Measurements from ENCODE around the gene PCNX4. TPM values are rescaled to one million over a fixed set of nuclear protein-coding genes. Genes with fewer than 3 reads are reported as not detected.

The PCNX4 gene
- total RNA-seq, 1 donor = 101 TPM

GRCh38 chr14:60195179-60195810 is 103.6 kb downstream of the PCNX4 start:
- H3K4me1 ChIP-seq (ENCODE audit: insufficient read depth, low read length) = no peaks in the 10 kb centered on the region
- H3K4me2 ChIP-seq (ENCODE audit: insufficient read depth, low read length) = no peak overlapping the region
- H3K27me3 ChIP-seq (ENCODE audit: insufficient read depth, low read length) = no peaks in the 10 kb centered on the region
- TF ChIP-seq, protein P1, sequence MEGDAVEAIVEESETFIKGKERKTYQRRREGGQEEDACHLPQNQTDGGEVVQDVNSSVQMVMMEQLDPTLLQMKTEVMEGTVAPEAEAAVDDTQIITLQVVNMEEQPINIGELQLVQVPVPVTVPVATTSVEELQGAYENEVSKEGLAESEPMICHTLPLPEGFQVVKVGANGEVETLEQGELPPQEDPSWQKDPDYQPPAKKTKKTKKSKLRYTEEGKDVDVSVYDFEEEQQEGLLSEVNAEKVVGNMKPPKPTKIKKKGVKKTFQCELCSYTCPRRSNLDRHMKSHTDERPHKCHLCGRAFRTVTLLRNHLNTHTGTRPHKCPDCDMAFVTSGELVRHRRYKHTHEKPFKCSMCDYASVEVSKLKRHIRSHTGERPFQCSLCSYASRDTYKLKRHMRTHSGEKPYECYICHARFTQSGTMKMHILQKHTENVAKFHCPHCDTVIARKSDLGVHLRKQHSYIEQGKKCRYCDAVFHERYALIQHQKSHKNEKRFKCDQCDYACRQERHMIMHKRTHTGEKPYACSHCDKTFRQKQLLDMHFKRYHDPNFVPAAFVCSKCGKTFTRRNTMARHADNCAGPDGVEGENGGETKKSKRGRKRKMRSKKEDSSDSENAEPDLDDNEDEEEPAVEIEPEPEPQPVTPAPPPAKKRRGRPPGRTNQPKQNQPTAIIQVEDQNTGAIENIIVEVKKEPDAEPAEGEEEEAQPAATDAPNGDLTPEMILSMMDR (IDR thresholded peaks at IDR 0.05; ENCODE audit: extremely low read depth, low read depth, low read length) = peak; percentile 10
- H3K27ac ChIP-seq (ENCODE audit: low read depth, low read length) = no peak overlapping the region
- no peaks in the 10 kb centered on the region for H4K20me1 ChIP-seq (ENCODE audit: insufficient read depth, low read length)
- no peak for DNase-seq (ENCODE audit: insufficient read length, low spot score, missing footprints)
- no peaks in the 10 kb centered on the region for H3K79me2 ChIP-seq (ENCODE audit: insufficient read depth, low read length)
- no peak overlapping the region for H3K4me3 ChIP-seq (ENCODE audit: insufficient read depth, low read length)
- no peak overlapping the region for H2AFZ ChIP-seq (ENCODE audit: low read length)
- no peaks in the 10 kb centered on the region for H3K9me3 ChIP-seq (ENCODE audit: low read depth, low read length)
- H3K36me3 ChIP-seq (ENCODE audit: insufficient read depth, low read length) = no peaks in the 10 kb centered on the region

DNA sequence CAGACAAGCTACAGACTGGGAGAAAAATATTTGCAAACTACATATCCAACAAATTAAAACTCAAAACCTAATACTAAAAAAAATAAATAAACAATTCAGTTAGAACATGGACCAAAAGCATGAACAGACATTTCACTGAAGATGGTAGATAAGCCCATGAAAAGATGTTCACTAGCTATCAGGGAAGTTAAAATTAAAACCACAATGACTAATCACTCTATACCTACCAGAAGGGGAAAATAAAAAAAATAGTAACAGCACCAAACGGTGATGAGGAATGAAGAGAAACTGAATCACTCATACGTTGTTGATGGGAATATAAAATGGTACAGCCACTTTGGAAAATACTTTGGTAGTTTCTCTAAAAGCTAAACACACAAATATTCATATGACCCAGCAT is 104.6 kb downstream of the PCNX4 start:
- no peak overlapping the region for H3K27ac ChIP-seq (ENCODE audit: low read depth, low read length)
- TF ChIP-seq, protein P1 (IDR thresholded peaks at IDR 0.05; ENCODE audit: extremely low read depth, low read depth, low read length) = no peak
- H4K20me1 ChIP-seq (ENCODE audit: insufficient read depth, low read length) = no peaks in the 10 kb centered on the region
- no peaks in the 10 kb centered on the region for H3K36me3 ChIP-seq (ENCODE audit: insufficient read depth, low read length)
- no peak overlapping the region for H2AFZ ChIP-seq (ENCODE audit: low read length)
- no peaks in the 10 kb centered on the region for H3K9me3 ChIP-seq (ENCODE audit: low read depth, low read length)
- no peaks in the 10 kb centered on the region for H3K4me1 ChIP-seq (ENCODE audit: insufficient read depth, low read length)
- H3K4me2 ChIP-seq (ENCODE audit: insufficient read depth, low read length) = no peak overlapping the region
- no peaks in the 10 kb centered on the region for H3K79me2 ChIP-seq (ENCODE audit: insufficient read depth, low read length)
- no peak for DNase-seq (ENCODE audit: insufficient read length, low spot score, missing footprints)
- H3K27me3 ChIP-seq (ENCODE audit: insufficient read depth, low read length) = no peaks in the 10 kb centered on the region
- no peak overlapping the region for H3K4me3 ChIP-seq (ENCODE audit: insufficient read depth, low read length)

- no peaks in the 10 kb centered on the region for H3K79me2 ChIP-seq (ENCODE audit: insufficient read depth, low read length)
- H3K4me1 ChIP-seq (ENCODE audit: insufficient read depth, low read length) = no peaks in the 10 kb centered on the region
- H2AFZ ChIP-seq (ENCODE audit: low read length) = no peak overlapping the region
- no peak for DNase-seq (ENCODE audit: insufficient read length, low spot score, missing footprints)
- H3K36me3 ChIP-seq (ENCODE audit: insufficient read depth, low read length) = no peaks in the 10 kb centered on the region
- no peaks in the 10 kb centered on the region for H4K20me1 ChIP-seq (ENCODE audit: insufficient read depth, low read length)
- H3K27me3 ChIP-seq (ENCODE audit: insufficient read depth, low read length) = no peaks in the 10 kb centered on the region
- H3K9me3 ChIP-seq (ENCODE audit: low read depth, low read length) = no peaks in the 10 kb centered on the region
- no peak overlapping the region for H3K27ac ChIP-seq (ENCODE audit: low read depth, low read length)
- TF ChIP-seq, protein P1 (IDR thresholded peaks at IDR 0.05; ENCODE audit: extremely low read depth, low read depth, low read length) = no peak
- H3K4me3 ChIP-seq (ENCODE audit: insufficient read depth, low read length) = no peak overlapping the region
- H3K4me2 ChIP-seq (ENCODE audit: insufficient read depth, low read length) = no peak overlapping the region
These were observed 106.0 kb downstream of the PCNX4 start for GRCh38 chr14:60197629-60198303.

DNA sequence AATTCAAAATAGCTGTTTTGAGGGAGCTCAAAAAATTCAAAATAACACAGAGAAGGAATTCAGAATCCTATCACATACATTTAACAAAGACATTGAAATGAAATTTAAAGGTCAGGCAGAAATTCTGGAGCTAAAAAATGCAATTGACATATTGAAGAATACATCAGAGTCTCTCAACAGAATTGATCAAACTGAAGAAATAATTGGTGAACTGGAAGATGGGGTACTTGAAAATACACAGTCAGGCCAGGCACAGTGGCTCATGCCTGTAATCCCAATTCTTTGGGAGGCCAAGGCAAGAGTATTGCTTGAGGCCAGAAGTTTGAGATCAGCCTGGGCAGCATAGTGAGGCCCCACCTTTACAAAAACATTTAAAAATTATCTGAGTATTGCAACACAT is 107.6 kb downstream of the PCNX4 start:
- Histone ChIP-seq H2AFZ (ENCODE audit: low read length) (no peak overlapping the region), H3K4me2 (ENCODE audit: insufficient read depth, low read length) (no peak overlapping the region), H3K9me3 (ENCODE audit: low read depth, low read length) (no peaks in the 10 kb centered on the region), H3K36me3 (ENCODE audit: insufficient read depth, low read length) (no peaks in the 10 kb centered on the region), H3K27ac (ENCODE audit: low read depth, low read length) (no peak overlapping the region), H3K79me2 (ENCODE audit: insufficient read depth, low read length) (no peaks in the 10 kb centered on the region), H3K27me3 (ENCODE audit: insufficient read depth, low read length) (no peaks in the 10 kb centered on the region), H3K4me1 (ENCODE audit: insufficient read depth, low read length) (no peaks in the 10 kb centered on the region), H3K4me3 (ENCODE audit: insufficient read depth, low read length) (no peak overlapping the region), H4K20me1 (ENCODE audit: insufficient read depth, low read length) (no peaks in the 10 kb centered on the region)
- TF ChIP-seq, protein P1 (IDR thresholded peaks at IDR 0.05; ENCODE audit: extremely low read depth, low read depth, low read length) = no peak
- DNase-seq (ENCODE audit: insufficient read length, low spot score, missing footprints) = no peak

Data from osteoblast (primary cell).